ENCODE data around the gene AGBL3.

DNA sequence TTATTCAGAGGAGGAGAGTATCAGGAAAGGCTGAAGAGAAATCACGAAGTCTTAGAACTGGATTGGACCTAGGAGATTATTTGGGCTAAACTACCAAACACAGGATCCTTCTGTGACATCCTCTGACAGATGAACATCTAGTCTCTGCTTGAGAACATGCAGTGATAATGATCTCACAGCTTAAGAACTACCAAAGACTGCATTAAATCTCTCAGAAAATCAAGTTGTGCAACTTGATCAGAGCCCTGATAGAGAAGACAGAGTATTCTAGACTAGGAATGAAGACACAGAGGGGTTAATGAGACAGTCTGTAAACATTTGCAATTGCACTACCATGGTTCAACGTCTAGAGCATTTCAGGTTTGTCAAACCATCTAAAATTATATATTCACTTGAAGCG, 37.1 kb upstream of the AGBL3 start:
- TF ChIP-seq, protein P1, sequence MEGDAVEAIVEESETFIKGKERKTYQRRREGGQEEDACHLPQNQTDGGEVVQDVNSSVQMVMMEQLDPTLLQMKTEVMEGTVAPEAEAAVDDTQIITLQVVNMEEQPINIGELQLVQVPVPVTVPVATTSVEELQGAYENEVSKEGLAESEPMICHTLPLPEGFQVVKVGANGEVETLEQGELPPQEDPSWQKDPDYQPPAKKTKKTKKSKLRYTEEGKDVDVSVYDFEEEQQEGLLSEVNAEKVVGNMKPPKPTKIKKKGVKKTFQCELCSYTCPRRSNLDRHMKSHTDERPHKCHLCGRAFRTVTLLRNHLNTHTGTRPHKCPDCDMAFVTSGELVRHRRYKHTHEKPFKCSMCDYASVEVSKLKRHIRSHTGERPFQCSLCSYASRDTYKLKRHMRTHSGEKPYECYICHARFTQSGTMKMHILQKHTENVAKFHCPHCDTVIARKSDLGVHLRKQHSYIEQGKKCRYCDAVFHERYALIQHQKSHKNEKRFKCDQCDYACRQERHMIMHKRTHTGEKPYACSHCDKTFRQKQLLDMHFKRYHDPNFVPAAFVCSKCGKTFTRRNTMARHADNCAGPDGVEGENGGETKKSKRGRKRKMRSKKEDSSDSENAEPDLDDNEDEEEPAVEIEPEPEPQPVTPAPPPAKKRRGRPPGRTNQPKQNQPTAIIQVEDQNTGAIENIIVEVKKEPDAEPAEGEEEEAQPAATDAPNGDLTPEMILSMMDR (IDR thresholded peaks at IDR 0.05): no peak
- TF ChIP-seq EZH2 (IDR thresholded peaks at IDR 0.05): no peak
- no peak for TF ChIP-seq EZH2phosphoT487 (IDR thresholded peaks at IDR 0.05)
